Activated naive CD4-positive, alpha-beta T cell treated with anti-CD3 and anti-CD28 coated beads, Interleukin-2, amount 10 ng/mL, durations not matched to agents 7 days and 5 days (primary cell): ENCODE measurements around the gene SEMA6D.

Experiments used
- CTCF ChIA-PET: fragments of 350-600 bp; sonication (Branson Sonifier 250); formaldehyde crosslinking; loops from one replicate; lab custom pipeline; 2021; ENCODE audit warnings: antibody characterized with exemption; lab: Charles Lee
- DNase-seq: peaks from one replicate; pipeline ENCODE4 v3.0.0-alpha.2; 2020
- H3K27ac Mint-ChIP-seq: one replicate; pipeline ENCODE4 v1.8.0; 2021; ENCODE audit warnings: mild to moderate bottlenecking, moderate library complexity, mixed read lengths
- H3K27me3 Mint-ChIP-seq: one replicate; pipeline ENCODE4 v1.8.0; 2021; ENCODE audit warnings: mild to moderate bottlenecking, mixed read lengths
- H3K36me3 Mint-ChIP-seq: one replicate; pipeline ENCODE4 v1.8.0; 2021; ENCODE audit warnings: mixed read lengths
- H3K4me1 Mint-ChIP-seq: one replicate; pipeline ENCODE4 v1.8.0; 2021; ENCODE audit warnings: mixed read lengths
- H3K4me3 Mint-ChIP-seq: one replicate; pipeline ENCODE4 v1.8.0; 2021; ENCODE audit warnings: mild to moderate bottlenecking, moderate library complexity, mixed read lengths
- H3K9me3 Mint-ChIP-seq: one replicate; pipeline ENCODE4 v1.8.0; 2021; ENCODE audit warnings: mixed read lengths

SEMA6D gene

GRCh38 chr15:47796830-47797229 is 79.5 kb downstream of the SEMA6D start:
- H3K27ac Mint-ChIP-seq: no peak overlapping the region
- no peak overlapping the region for H3K4me3 Mint-ChIP-seq
- no peaks in the 10 kb centered on the region for H3K4me1 Mint-ChIP-seq
- no peaks in the 10 kb centered on the region for H3K9me3 Mint-ChIP-seq
- H3K27me3 Mint-ChIP-seq: no peaks in the 10 kb centered on the region
- H3K36me3 Mint-ChIP-seq: no peaks in the 10 kb centered on the region
- no peak for DNase-seq
- CTCF ChIA-PET: no interaction called here

GRCh38 chr15:47801522-47801921 is 84.2 kb downstream of the SEMA6D start:
- CTCF ChIA-PET: no interaction called here

GRCh38 chr15:47802216-47802615 is 84.9 kb downstream of the SEMA6D start:
- no peak for DNase-seq
- CTCF ChIA-PET: no interaction called here
- Mint-ChIP-seq H3K4me1 (no peaks in the 10 kb centered on the region), H3K4me3 (no peak overlapping the region), H3K27me3 (no peaks in the 10 kb centered on the region), H3K36me3 (no peaks in the 10 kb centered on the region), H3K9me3 (no peaks in the 10 kb centered on the region), H3K27ac (no peak overlapping the region)

More at GRCh38 chr15:47801522-47801921, 84.2 kb downstream of the SEMA6D start:
- Mint-ChIP-seq H3K27me3 (no peaks in the 10 kb centered on the region), H3K27ac (no peak overlapping the region), H3K9me3 (no peaks in the 10 kb centered on the region), H3K36me3 (no peaks in the 10 kb centered on the region), H3K4me1 (no peaks in the 10 kb centered on the region), H3K4me3 (no peak overlapping the region)
- no peak for DNase-seq

- CTCF ChIA-PET: no interaction called here
- no peak overlapping the region for H3K4me3 Mint-ChIP-seq
- H3K4me1 Mint-ChIP-seq: no peaks in the 10 kb centered on the region
- no peaks in the 10 kb centered on the region for H3K27me3 Mint-ChIP-seq
- H3K9me3 Mint-ChIP-seq: no peaks in the 10 kb centered on the region
- DNase-seq: no peak
- no peak overlapping the region for H3K27ac Mint-ChIP-seq
- H3K36me3 Mint-ChIP-seq: no peaks in the 10 kb centered on the region
Observed at GRCh38 chr15:47803767-47804166, 86.5 kb downstream of the SEMA6D start.

- no peaks in the 10 kb centered on the region for H3K4me1 Mint-ChIP-seq
- CTCF ChIA-PET: no interaction called here
- no peak overlapping the region for H3K27ac Mint-ChIP-seq
- H3K36me3 Mint-ChIP-seq: no peaks in the 10 kb centered on the region
- H3K4me3 Mint-ChIP-seq: no peak overlapping the region
- no peaks in the 10 kb centered on the region for H3K9me3 Mint-ChIP-seq
- no peak for DNase-seq
- no peaks in the 10 kb centered on the region for H3K27me3 Mint-ChIP-seq
Observed at GRCh38 chr15:47804733-47805132, 87.4 kb downstream of the SEMA6D start.

GRCh38 chr15:47806008-47806407 is 88.7 kb downstream of the SEMA6D start:
- DNase-seq: no peak
- Mint-ChIP-seq H3K36me3 (no peaks in the 10 kb centered on the region), H3K27ac (no peak overlapping the region), H3K4me3 (no peak overlapping the region), H3K9me3 (no peaks in the 10 kb centered on the region), H3K27me3 (no peaks in the 10 kb centered on the region), H3K4me1 (no peaks in the 10 kb centered on the region)
- CTCF ChIA-PET: no interaction called here

GRCh38 chr15:47811172-47811571 is 93.9 kb downstream of the SEMA6D start:
- H3K27me3 Mint-ChIP-seq: no peaks in the 10 kb centered on the region
- no peaks in the 10 kb centered on the region for H3K9me3 Mint-ChIP-seq
- DNase-seq: no peak
- no peak overlapping the region for H3K4me3 Mint-ChIP-seq
- no peaks in the 10 kb centered on the region for H3K36me3 Mint-ChIP-seq
- H3K4me1 Mint-ChIP-seq: peaks cover 4% of the 10 kb centered on the region
- CTCF ChIA-PET: no interaction called here
- no peak overlapping the region for H3K27ac Mint-ChIP-seq

GRCh38 chr15:47812470-47812999 is 95.2 kb downstream of the SEMA6D start:
- no peak overlapping the region for H3K4me3 Mint-ChIP-seq
- H3K4me1 Mint-ChIP-seq: peaks cover 4% of the 10 kb centered on the region
- no peak for DNase-seq
- H3K27ac Mint-ChIP-seq: no peak overlapping the region
- no peaks in the 10 kb centered on the region for H3K27me3 Mint-ChIP-seq
- no peaks in the 10 kb centered on the region for H3K9me3 Mint-ChIP-seq
- CTCF ChIA-PET: no interaction called here
- no peaks in the 10 kb centered on the region for H3K36me3 Mint-ChIP-seq

GRCh38 chr15:47813748-47814384 is 96.6 kb downstream of the SEMA6D start:
- no peak overlapping the region for H3K27ac Mint-ChIP-seq
- no peaks in the 10 kb centered on the region for H3K9me3 Mint-ChIP-seq
- H3K36me3 Mint-ChIP-seq: no peaks in the 10 kb centered on the region
- no peak overlapping the region for H3K4me3 Mint-ChIP-seq
- H3K27me3 Mint-ChIP-seq: no peaks in the 10 kb centered on the region
- no peak for DNase-seq
- CTCF ChIA-PET: no interaction called here
- peaks cover 4% of the 10 kb centered on the region for H3K4me1 Mint-ChIP-seq

GRCh38 chr15:47814620-47815019 is 97.3 kb downstream of the SEMA6D start:
- Mint-ChIP-seq H3K4me3 (no peak overlapping the region), H3K36me3 (no peaks in the 10 kb centered on the region), H3K9me3 (no peaks in the 10 kb centered on the region), H3K27ac (no peak overlapping the region), H3K4me1 (peaks cover 4% of the 10 kb centered on the region), H3K27me3 (no peaks in the 10 kb centered on the region)
- DNase-seq: no peak
- CTCF ChIA-PET: interaction anchor here (0.6 kb wide), 1 partner anchor 97 kb away, joined by 3 read pairs; the partner anchor contains the start of gene SEMA6D

GRCh38 chr15:47817969-47818548 is 100.8 kb downstream of the SEMA6D start:
- Mint-ChIP-seq H3K4me3 (no peak overlapping the region), H3K4me1 (peaks cover 4% of the 10 kb centered on the region), H3K36me3 (no peaks in the 10 kb centered on the region), H3K27ac (no peak overlapping the region), H3K9me3 (no peaks in the 10 kb centered on the region), H3K27me3 (no peaks in the 10 kb centered on the region)
- CTCF ChIA-PET: no interaction called here
- DNase-seq: no peak

- Mint-ChIP-seq H3K36me3 (no peaks in the 10 kb centered on the region), H3K4me3 (no peak overlapping the region), H3K27ac (no peak overlapping the region), H3K9me3 (no peaks in the 10 kb centered on the region), H3K27me3 (no peaks in the 10 kb centered on the region), H3K4me1 (peaks cover 2% of the 10 kb centered on the region)
- DNase-seq: no peak
- CTCF ChIA-PET: no interaction called here
Observed at GRCh38 chr15:47819158-47819557, 101.9 kb downstream of the SEMA6D start.

- no peak overlapping the region for H3K27ac Mint-ChIP-seq
- CTCF ChIA-PET: no interaction called here
- H3K36me3 Mint-ChIP-seq: no peaks in the 10 kb centered on the region
- no peak for DNase-seq
- H3K27me3 Mint-ChIP-seq: no peaks in the 10 kb centered on the region
- H3K4me1 Mint-ChIP-seq: no peaks in the 10 kb centered on the region
- no peaks in the 10 kb centered on the region for H3K9me3 Mint-ChIP-seq
- H3K4me3 Mint-ChIP-seq: no peak overlapping the region
Observed at GRCh38 chr15:47820057-47820746, 102.9 kb downstream of the SEMA6D start.

- CTCF ChIA-PET: no interaction called here
Observed at GRCh38 chr15:47820747-47821319, 103.5 kb downstream of the SEMA6D start.

More at GRCh38 chr15:47820747-47821319, 103.5 kb downstream of the SEMA6D start:
- Mint-ChIP-seq H3K27ac (no peak overlapping the region), H3K27me3 (no peaks in the 10 kb centered on the region), H3K36me3 (no peaks in the 10 kb centered on the region), H3K4me3 (no peak overlapping the region), H3K4me1 (no peaks in the 10 kb centered on the region), H3K9me3 (no peaks in the 10 kb centered on the region)
- DNase-seq: no peak
